GM19438 (cell line): Measurements from ENCODE around the gene LY86.

Source experiments
- ATAC-seq: cut with Tn5 transposase; IDR thresholded peaks from one replicate; pipeline ENCODE4 v1.9.1; 2021; ENCODE audit warnings: low read depth; ENCODE audit not compliant: unreplicated experiment

Gene LY86

DNA sequence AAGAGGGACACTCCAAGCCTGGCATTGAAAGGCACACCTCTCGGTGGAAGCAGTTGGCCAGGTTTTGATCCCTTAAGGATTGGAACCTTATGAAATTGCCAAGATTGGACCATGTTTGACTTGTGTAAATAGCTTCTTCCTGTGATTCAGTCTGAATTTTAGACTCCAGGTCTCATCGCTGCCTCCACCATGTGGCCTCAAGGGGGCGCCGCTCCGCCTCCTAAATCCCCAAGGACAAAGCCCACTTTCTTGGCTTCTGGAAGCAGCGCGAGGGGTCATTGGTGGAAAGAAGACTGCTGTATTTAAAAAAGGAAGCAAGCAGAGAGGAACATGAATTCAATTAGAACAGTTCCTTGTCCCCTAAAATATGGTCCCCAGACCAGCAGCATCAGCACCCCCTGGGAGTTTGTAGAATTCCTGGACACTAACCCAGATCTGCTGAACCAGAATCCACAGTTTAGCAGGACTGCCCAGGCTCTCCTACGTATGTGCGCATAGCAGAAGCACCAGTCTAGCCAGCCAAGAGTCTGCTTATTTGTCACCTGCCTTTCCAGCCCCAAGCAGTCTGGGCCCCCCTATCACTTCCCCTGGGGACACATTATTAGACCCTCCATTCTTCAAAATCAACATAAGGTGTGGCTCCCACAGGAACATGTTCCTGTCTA lies 108.5 kb downstream of the LY86 start:
- no peak for ATAC-seq

DNA sequence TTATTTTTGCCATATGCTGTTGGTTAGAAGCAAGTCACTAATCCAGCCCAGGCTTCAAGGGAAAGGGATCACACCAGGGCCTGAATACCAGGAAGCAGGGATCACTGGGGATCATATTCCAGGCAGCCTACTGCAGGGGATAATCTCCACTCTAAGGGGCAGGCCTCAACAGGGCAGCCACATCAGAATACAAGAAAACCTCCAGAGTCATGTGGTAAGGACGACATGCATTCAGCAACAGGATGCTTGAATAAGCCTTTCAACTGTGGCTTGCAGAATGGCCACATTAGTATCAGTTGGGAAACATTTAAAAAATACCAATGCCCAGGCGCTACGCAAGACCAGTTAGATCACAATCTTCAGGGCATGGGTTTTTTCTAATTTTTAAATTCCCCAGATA lies 109.1 kb downstream of the LY86 start:
- no peak for ATAC-seq

DNA sequence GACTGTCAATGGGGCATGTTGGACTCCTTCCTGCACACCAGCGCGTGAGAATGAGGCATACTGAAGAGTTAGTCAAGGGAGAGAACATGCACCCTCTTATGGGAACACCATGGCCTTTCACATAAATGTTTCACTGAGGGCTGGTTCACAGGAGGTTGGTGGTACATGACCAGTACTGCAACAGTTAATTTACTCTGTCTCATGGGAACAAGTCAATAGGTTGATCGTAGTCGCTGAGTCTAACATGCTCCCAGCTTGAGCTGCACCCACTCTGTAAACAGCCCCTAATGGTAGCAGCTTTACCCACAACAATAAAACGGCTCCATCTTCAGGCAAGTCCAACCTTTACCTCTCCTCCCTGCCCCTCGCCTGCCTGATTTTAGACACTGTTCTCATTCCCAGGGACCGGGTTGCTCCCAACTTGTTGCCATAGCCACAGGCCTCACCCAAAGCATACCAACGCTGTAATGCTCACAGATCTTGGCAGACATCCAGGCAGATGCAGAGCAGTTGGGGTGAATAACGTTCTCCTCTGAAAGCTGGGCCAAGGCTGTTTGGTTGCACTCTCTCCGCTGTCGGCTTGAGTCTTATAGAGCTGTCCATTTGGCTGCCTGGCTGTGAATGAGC lies 111.3 kb downstream of the LY86 start:
- ATAC-seq, result no peak

DNA sequence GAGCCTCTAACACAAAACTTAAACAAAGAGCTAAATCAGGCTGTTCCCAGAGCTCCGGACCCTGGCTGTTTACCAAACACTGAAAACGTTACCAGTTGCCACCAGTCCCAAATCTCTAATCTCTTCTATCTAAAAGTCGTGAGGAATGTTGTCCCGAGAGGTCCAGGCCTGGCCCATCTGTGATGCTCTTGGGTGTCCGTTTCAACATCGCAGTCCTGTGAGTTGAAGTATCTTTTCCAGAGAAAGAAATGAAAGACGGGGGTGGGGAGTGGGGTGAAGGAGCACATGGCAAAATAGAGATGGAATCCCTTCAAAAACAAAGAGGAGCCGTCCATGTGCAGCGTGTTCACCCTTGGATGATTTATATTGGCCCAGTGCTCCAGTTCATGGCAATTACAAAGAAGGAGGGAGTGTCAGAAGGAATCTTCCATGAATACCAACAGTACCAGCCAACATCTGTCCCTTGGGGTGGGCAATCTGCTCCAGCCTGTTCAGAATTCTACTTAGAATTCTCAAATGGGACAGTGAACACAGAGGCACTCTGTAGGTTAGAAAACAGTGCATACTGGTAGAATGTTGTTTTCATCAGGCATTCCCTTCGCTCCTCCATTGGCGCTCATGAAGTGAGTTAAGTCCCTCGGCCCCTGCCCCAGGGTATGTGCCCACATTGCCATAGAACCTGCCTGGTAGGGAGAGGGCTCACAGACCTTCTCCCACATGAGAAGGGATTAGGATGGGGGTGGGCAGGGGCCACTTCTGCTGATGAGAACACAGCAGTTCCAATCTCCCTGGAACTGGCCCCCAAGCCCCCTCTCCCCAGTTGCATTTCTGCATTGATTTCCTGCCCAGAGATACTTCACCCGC lies 112.1 kb downstream of the LY86 start:
- ATAC-seq, result no peak

DNA sequence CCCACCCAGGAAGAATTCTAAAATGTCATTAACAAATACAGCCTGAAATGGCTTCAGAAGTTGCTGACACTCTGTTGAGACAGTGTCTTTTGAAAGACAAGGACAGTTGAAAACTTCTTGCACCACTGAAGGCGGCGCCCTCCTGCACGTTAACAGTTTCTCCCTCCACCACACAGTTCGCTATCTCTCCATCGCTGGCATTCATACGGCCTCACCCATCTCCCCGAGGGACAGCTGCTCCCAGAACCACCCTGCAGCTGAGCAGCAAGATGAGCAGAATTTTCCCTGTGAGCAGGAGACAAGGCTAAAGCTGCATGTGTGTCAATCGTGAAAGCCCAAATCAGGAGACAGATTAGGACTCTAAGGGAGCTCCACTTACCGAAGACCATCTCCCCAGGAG lies 113.3 kb downstream of the LY86 start:
- ATAC-seq, result no peak

DNA sequence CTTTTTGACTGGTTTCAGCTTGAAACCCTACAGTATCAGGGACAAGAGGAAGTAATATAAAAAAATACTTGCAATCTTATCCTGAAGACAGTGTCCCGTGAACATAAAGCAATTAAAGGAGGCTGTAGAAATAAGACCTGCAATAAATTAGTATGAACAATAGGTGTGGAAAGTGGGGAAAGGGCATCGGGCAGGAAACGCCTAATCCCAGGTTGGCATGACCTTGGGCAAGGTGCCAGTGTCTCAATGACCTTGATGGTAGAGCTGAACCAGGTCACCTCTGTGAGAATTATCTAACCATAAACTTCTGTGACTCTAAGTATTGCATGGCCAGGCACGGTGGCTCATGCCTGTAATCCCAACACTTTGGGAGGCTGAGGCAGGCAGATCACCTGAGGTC lies 115.2 kb downstream of the LY86 start:
- no peak for ATAC-seq
